Pancreas (tissue), 10 donors: ENCODE measurements around the gene LGR6. TPM values are rescaled to one million over a fixed set of nuclear protein-coding genes. Genes with fewer than 3 reads are reported as not detected.
A peak's percentile ranks its signal among the peaks of the same experiment; 100 is the strongest.

Source experiments
- ATAC-seq, 4 donors: fragments of 200-7000 bp; cut with Tn5 transposase; one replicate each; pipeline versions ENCODE4 v1.8.0 to v1.9.1; 2020; ENCODE audit warnings: mild to moderate bottlenecking in 4 of 4, moderate library complexity in 4 of 4
- DNase-seq, 6 donors: peaks; one replicate each; pipeline ENCODE4 v3.0.0-alpha.2; 2020
- FAIRE-seq: peaks from 2 replicates; lab custom pipeline; 2012; peaks lifted over from hg19 to GRCh38; lab: Jason Lieb, UNC
- H3K27ac ChIP-seq, 4 donors: fragments of 200-600 bp; sonication (generic); 1 replicate in 3 of 4; 2 replicates in 1 of 4; pipeline versions ENCODE4 v1.5.0 to v1.8.0; 2020
- H3K27me3 ChIP-seq, 4 donors: fragments of 200-600 bp; one replicate each; pipeline ENCODE4 v1.8.0; 2021
- H3K36me3 ChIP-seq, 3 donors: fragments of 200-600 bp; sonication (generic) in 1 of 3; one replicate each; pipeline versions ENCODE4 v1.5.0 to v1.8.0; 2020 to 2021
- H3K4me1 ChIP-seq, 3 donors: fragments of 200-600 bp; one replicate each; pipeline ENCODE4 v1.8.0; 2021
- H3K4me3 ChIP-seq, 4 donors: fragments of 200-600 bp; sonication (generic) in 2 of 4; one replicate each; pipeline versions ENCODE4 v1.5.0 to v1.8.0; 2020 to 2021
- H3K9me3 ChIP-seq, 4 donors: fragments of 200-600 bp; one replicate each; pipeline ENCODE4 v1.8.0; 2021
- WGBS, 2 donors: extraction: QIAGEN DNeasy Blood & Tissue Kit; methylation state at CpG; one replicate each; pipeline ENCODE4 v1.1.7; 2013; 5-methylcytosine and 5-hydroxymethylcytosine counted together
- intact Hi-C, 3 donors: fragments of 100-400 bp; cut with DNase I; formaldehyde crosslinking; loops; one replicate each; pipeline versions ENCODE4 v1.11.1 to v1.14.2; 2022
- polyA plus RNA-seq, 2 donors: library from polyadenylated mRNA; stranded (reverse); fragments of 200-250 nt; gene quantifications; one replicate each; pipeline ENCODE4 v1.2.3, GENCODE V29; 2013
- total RNA-seq, 6 donors: library from RNA; stranded (reverse); fragmentation: NEBNext Ultra II Directional in 4 of 6; extraction: Animal tissue kit (Norgen Biotek cat#: 25700) in 4 of 6; gene quantifications; one replicate each; pipeline versions ENCODE4 v1.2.1 to v1.2.4, GENCODE V29; 2021 to 2023
- TF ChIP-seq, protein P1 (sequence below), 4 donors: fragments of 200-600 bp; sonication (generic) in 3 of 4; IDR thresholded peaks; one replicate each; pipeline versions ENCODE4 v1.5.0 to v1.8.0; 2021; ENCODE audit warnings: antibody characterized with exemption in 4 of 4
- donor health status: healthy with polysubstance abuse.
- donor health status: DM: no; HTN: no; CAD: no; lungs with moderate emphysema.
- donor health status: DM: no; HTN: no; CAD: no.
- donor health status: control.
- donor health status: control.
- donor health status: Bipolar disorder and iron deficiency.
- donor health status: DM: yes; HTN: yes; CAD: no.
- donor health status: DM: no; HTN: no; CAD: no.
- donor health status: DM: no; HTN: no; CAD: no.
- donor health status: DM: yes; HTN: yes; CAD: no.

The LGR6 gene
- total and polyA plus RNA-seq, 8 donors: 0.06 to 0.47 (median 0.15) TPM; not detected in 3

- TF ChIP-seq, protein P1, sequence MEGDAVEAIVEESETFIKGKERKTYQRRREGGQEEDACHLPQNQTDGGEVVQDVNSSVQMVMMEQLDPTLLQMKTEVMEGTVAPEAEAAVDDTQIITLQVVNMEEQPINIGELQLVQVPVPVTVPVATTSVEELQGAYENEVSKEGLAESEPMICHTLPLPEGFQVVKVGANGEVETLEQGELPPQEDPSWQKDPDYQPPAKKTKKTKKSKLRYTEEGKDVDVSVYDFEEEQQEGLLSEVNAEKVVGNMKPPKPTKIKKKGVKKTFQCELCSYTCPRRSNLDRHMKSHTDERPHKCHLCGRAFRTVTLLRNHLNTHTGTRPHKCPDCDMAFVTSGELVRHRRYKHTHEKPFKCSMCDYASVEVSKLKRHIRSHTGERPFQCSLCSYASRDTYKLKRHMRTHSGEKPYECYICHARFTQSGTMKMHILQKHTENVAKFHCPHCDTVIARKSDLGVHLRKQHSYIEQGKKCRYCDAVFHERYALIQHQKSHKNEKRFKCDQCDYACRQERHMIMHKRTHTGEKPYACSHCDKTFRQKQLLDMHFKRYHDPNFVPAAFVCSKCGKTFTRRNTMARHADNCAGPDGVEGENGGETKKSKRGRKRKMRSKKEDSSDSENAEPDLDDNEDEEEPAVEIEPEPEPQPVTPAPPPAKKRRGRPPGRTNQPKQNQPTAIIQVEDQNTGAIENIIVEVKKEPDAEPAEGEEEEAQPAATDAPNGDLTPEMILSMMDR (IDR thresholded peaks at IDR 0.05): no peak
- WGBS, 2 donors: 87 to 90% methylated on average over 13 to 16 of the region's 16 CpGs
- peaks cover 0 to 5% (median 0%) of the 10 kb centered on the region in 3 donors for H3K4me1 ChIP-seq
- intact Hi-C loops: no loop called here
- no peaks in the 10 kb centered on the region for H3K9me3 ChIP-seq
- no peak for ATAC-seq
- H3K27me3 ChIP-seq: no peaks in the 10 kb centered on the region
- peak overlapping the region in 2 of 4 donors; percentile 19 to 55 for H3K27ac ChIP-seq
- H3K4me3 ChIP-seq: peak overlapping the region in 1 of 4 donors; percentile 28
- no peak for DNase-seq
- H3K36me3 ChIP-seq: no peaks in the 10 kb centered on the region
- no peak for FAIRE-seq
Observed at GRCh38 chr1:202159534-202160371, 33.8 kb upstream of the LGR6 start.

DNA sequence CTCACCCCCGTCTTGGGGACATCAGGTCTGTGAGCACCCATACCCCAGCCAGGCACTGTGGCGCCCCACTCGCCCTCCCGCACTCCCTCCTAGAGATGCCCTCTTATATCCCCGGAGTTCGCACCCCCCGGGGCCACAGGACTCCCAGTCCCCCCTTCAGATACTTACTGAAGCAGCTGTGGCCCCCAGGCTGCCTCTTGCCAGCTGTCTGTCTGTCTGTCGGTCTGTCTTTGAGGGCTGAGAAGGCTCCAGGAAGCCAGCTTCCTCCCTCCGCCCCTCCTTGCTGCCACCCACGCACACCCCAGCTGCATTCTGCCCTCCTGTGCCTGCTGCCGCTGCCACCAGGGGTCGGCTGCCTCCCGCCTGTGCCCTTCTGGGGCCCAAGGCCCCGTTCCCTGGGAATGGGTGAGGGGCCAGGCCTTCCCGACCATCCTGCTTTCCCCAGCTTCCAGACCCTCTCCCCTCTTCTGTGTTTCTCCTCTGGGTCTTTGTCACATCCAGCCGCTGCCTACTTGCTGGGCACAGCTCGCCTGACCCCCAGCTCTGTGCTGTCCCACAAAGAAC is 33.1 kb upstream of the LGR6 start, which contains the start of gene PTPN7:
TSS of gene PTPN7 (minus strand) at position 226 of the 564 bp plus-strand sequence. CDS start 1,200 bp downstream, outside the sequence.
- Histone ChIP-seq H3K27ac (peak within 1 kb of the TSS in 2 of 4 donors; percentile 19 to 55), H3K36me3 (no peaks in the 10 kb centered on the region), H3K4me3 (peak within 1 kb of the TSS in 1 of 4 donors; percentile 28), H3K9me3 (no peaks in the 10 kb centered on the region), H3K27me3 (no peaks in the 10 kb centered on the region), H3K4me1 (no peaks in the 10 kb centered on the region)
- 78 to 84% methylated on average over 17 of the region's 17 CpGs for WGBS, 2 donors
- TF ChIP-seq, protein P1 (IDR thresholded peaks at IDR 0.05): no peak
- ATAC-seq (peak in 3 of 4 donors; percentile 20 to 64 (median 40)), DNase-seq (no peak), FAIRE-seq (no peak)
- intact Hi-C loops: no loop called here

- intact Hi-C loops: no loop called here
- DNase-seq: no peak
- no peak for FAIRE-seq
- peak overlapping the region in 1 of 4 donors; percentile 28 for H3K4me3 ChIP-seq
- TF ChIP-seq, protein P1 (IDR thresholded peaks at IDR 0.05): no peak
- 77 to 81% methylated on average over 22 of the region's 22 CpGs for WGBS, 2 donors
- no peak for ATAC-seq
- no peaks in the 10 kb centered on the region for H3K4me1 ChIP-seq
- no peaks in the 10 kb centered on the region for H3K27me3 ChIP-seq
- no peak overlapping the region for H3K27ac ChIP-seq
- H3K36me3 ChIP-seq: no peaks in the 10 kb centered on the region
- no peaks in the 10 kb centered on the region for H3K9me3 ChIP-seq
Observed at GRCh38 chr1:202161151-202162046, 32.2 kb upstream of the LGR6 start.

- 81 to 86% methylated on average over 4 of the region's 4 CpGs for WGBS, 2 donors
- H3K27me3 ChIP-seq: no peaks in the 10 kb centered on the region
- no peaks in the 10 kb centered on the region for H3K9me3 ChIP-seq
- no peak overlapping the region for H3K27ac ChIP-seq
- no peak for FAIRE-seq
- intact Hi-C loops: no loop called here
- TF ChIP-seq, protein P1 (IDR thresholded peaks at IDR 0.05): no peak
- peak in 1 of 4 donors; percentile 14 for ATAC-seq
- H3K4me1 ChIP-seq: no peaks in the 10 kb centered on the region
- no peak for DNase-seq
- no peak overlapping the region for H3K4me3 ChIP-seq
- H3K36me3 ChIP-seq: no peaks in the 10 kb centered on the region
Observed at GRCh38 chr1:202162047-202162417, 31.6 kb upstream of the LGR6 start.
